DOHH2 (cell line): ENCODE measurements around the gene APEH.

Source experiments
- CTCF ChIP-seq: fragments of 200-600 bp; sonication (generic); IDR thresholded peaks from one replicate; pipeline ENCODE4 v1.5.1; 2014; ENCODE audit warnings: antibody characterized with exemption, mild to moderate bottlenecking, low read depth, low read length; ENCODE audit not compliant: poor library complexity, severe bottlenecking
- EZH2phosphoT487 ChIP-seq: fragments of 200-600 bp; sonication (generic); IDR thresholded peaks from 2 replicates; pipeline ENCODE4 v1.6.1; 2017; ENCODE audit warnings: borderline replicate concordance, mild to moderate bottlenecking, antibody characterized with exemption, low read length, moderate library complexity, mixed read lengths

- TF ChIP-seq CTCF (no peak), EZH2phosphoT487 (no peak)
These were observed 39.4 kb downstream of the APEH start for GRCh38 chr3:49713336-49714105.
